A549 (cell line): ENCODE results near the gene LRRC41. TPM values are rescaled to one million over a fixed set of nuclear protein-coding genes. Genes with fewer than 3 reads are reported as not detected.
A peak's percentile ranks its signal among the peaks of the same experiment; 100 is the strongest.

Experiments
- ATAC-seq, 2 experiments: fragments of 200-7000 bp in 1 of 2; fragments of >200 bp in 1 of 2; cut with Nextera tagmentation in 1 of 2; cut with Tn5 transposase in 1 of 2; 3 replicates each; pipeline versions ENCODE4 v1.8.0 to v1.9.1; 2018 to 2020; ENCODE audit warnings: mild to moderate bottlenecking in 1 of 2, moderate library complexity in 1 of 2
- CTCF ChIA-PET: fragments of 300-600 bp; sonication (Branson Sonifier 250); formaldehyde crosslinking; extraction: SDS; loops from one replicate; lab custom pipeline; 2021; ENCODE audit warnings: antibody characterized with exemption, inconsistent platforms; lab: Yijun Ruan, JAX
- POLR2A ChIA-PET: fragments of 350-600 bp; formaldehyde crosslinking; extraction: SDS; loops from one replicate; lab custom pipeline; 2021; ENCODE audit warnings: antibody characterized with exemption, inconsistent platforms; lab: Yijun Ruan, JAX
- DNase-seq, 2 experiments: peaks; one replicate each; pipeline versions ENCODE4 v3.0.0 to v3.0.0-alpha.2; 2011 to 2016; ENCODE audit warnings: low read depth in 1 of 2, low spot score in 1 of 2
- FAIRE-seq: peaks from 2 replicates; lab custom pipeline; 2011; peaks lifted over from hg19 to GRCh38; lab: Jason Lieb, UNC
- H3K27ac ChIP-seq, 2 experiments: fragments of >200 bp; sonication (Bioruptor Twin); formaldehyde crosslinking; 3 replicates each; pipeline ENCODE4 v1.5.1; 2016 to 2017
- H3K4me1 ChIP-seq: fragments of >200 bp; sonication (Bioruptor Twin); formaldehyde crosslinking; 3 replicates; pipeline ENCODE4 v1.6.1; 2016
- H3K4me2 ChIP-seq: fragments of >200 bp; sonication (Bioruptor Twin); formaldehyde crosslinking; 3 replicates; pipeline ENCODE4 v1.6.1; 2016
- H3K4me3 ChIP-seq: fragments of >200 bp; sonication (Bioruptor Twin); formaldehyde crosslinking; 3 replicates; pipeline ENCODE4 v1.5.1; 2016
- H3K9me3 ChIP-seq: fragments of >200 bp; sonication (Bioruptor Twin); formaldehyde crosslinking; 3 replicates; pipeline ENCODE4 v1.6.1; 2016
- CHD2 ChIP-seq: fragments of 150-350 bp; IDR thresholded peaks from 2 replicates; pipeline ENCODE4 v1.6.1; 2014; ENCODE audit warnings: low read length; ENCODE audit not compliant: partially characterized antibody
- EHF ChIP-seq: fragments of 250-450 bp; sonication (Bioruptor Pico); IDR thresholded peaks from 2 replicates; pipeline ENCODE4 v1.5.0; 2020; ENCODE audit warnings: mild to moderate bottlenecking
- FOXS1 ChIP-seq: fragments of 250-450 bp; sonication (Bioruptor Pico); IDR thresholded peaks from 2 replicates; pipeline ENCODE4 v1.5.0; 2020; ENCODE audit warnings: mild to moderate bottlenecking, moderate library complexity
- GATA3 ChIP-seq: IDR thresholded peaks from 2 replicates; pipeline ENCODE4 v1.6.1; 2012; ENCODE audit warnings: borderline replicate concordance
- HDAC2 ChIP-seq: fragments of 200-600 bp; sonication (generic); IDR thresholded peaks from 2 replicates; pipeline ENCODE4 v1.6.1; 2016
- HES2 ChIP-seq: fragments of >200 bp; sonication (Bioruptor Twin); formaldehyde crosslinking; IDR thresholded peaks from 2 replicates; pipeline ENCODE4 v1.6.1; 2016
- HMGXB4 ChIP-seq: fragments of 250-450 bp; sonication (Bioruptor Pico); IDR thresholded peaks from 2 replicates; pipeline ENCODE4 v1.5.0; 2021; ENCODE audit warnings: mild to moderate bottlenecking, moderate library complexity, borderline replicate concordance
- HOXA7 ChIP-seq: fragments of 250-450 bp; sonication (Bioruptor Pico); IDR thresholded peaks from 2 replicates; pipeline ENCODE4 v1.5.0; 2020; ENCODE audit warnings: mild to moderate bottlenecking, moderate library complexity
- JUN ChIP-seq, 2 experiments: fragments of >200 bp; sonication (Bioruptor Twin); formaldehyde crosslinking; IDR thresholded peaks; 2 replicates in 1 of 2; 3 replicates in 1 of 2; pipeline ENCODE4 v1.6.1; 2016 to 2017
- JUNB ChIP-seq: fragments of >200 bp; sonication (Bioruptor Twin); formaldehyde crosslinking; IDR thresholded peaks from 2 replicates; pipeline ENCODE4 v1.6.1; 2016
- MAX ChIP-seq: IDR thresholded peaks from 2 replicates; pipeline ENCODE4 v1.6.1; 2012
- NFE2L2 ChIP-seq: fragments of 150-350 bp; conservative IDR thresholded peaks from 2 replicates; pipeline ENCODE4 v1.6.1; 2014; ENCODE audit warnings: low read length
- NR3C1 ChIP-seq: fragments of >200 bp; sonication (Bioruptor Twin); formaldehyde crosslinking; IDR thresholded peaks from 3 replicates; pipeline ENCODE4 v1.6.1; 2017
- PHF8 ChIP-seq: fragments of 200-600 bp; sonication (generic); IDR thresholded peaks from 2 replicates; pipeline ENCODE4 v1.6.1; 2016; ENCODE audit warnings: low read depth, mild to moderate bottlenecking, antibody characterized with exemption, moderate library complexity, borderline replicate concordance
- POLR2A ChIP-seq: IDR thresholded peaks from 2 replicates; pipeline ENCODE4 v1.6.1; 2012; ENCODE audit warnings: mild to moderate bottlenecking, low read length
- RAD21 ChIP-seq, 2 experiments: fragments of >200 bp in 1 of 2; sonication (Bioruptor Twin) in 1 of 2; formaldehyde crosslinking in 1 of 2; IDR thresholded peaks in 1 of 2; conservative IDR thresholded peaks in 1 of 2; 2 replicates in 1 of 2; 3 replicates in 1 of 2; pipeline ENCODE4 v1.6.1; 2012 to 2018; ENCODE audit warnings: inconsistent platforms in 1 of 2
- RCOR1 ChIP-seq: fragments of 150-350 bp; IDR thresholded peaks from 2 replicates; pipeline ENCODE4 v1.6.1; 2014; ENCODE audit warnings: antibody characterized with exemption, low read length, low read depth
- RFX5 ChIP-seq: fragments of 450-650 bp; IDR thresholded peaks from 2 replicates; pipeline ENCODE4 v1.7.1; 2014; ENCODE audit warnings: antibody characterized with exemption, mild to moderate bottlenecking, moderate library complexity
- USF2 ChIP-seq: fragments of 450-650 bp; IDR thresholded peaks from 2 replicates; pipeline ENCODE4 v1.6.1; 2014; ENCODE audit warnings: antibody characterized with exemption
- ZFP36 ChIP-seq: fragments of 450-650 bp; IDR thresholded peaks from 2 replicates; pipeline ENCODE4 v1.6.1; 2014; ENCODE audit warnings: borderline replicate concordance; ENCODE audit not compliant: partially characterized antibody
- ZSCAN20 ChIP-seq: fragments of 250-450 bp; sonication (Bioruptor Pico); IDR thresholded peaks from 2 replicates; pipeline ENCODE4 v1.8.0; 2022; ENCODE audit warnings: mild to moderate bottlenecking, moderate library complexity
- WGBS: methylation state at CpG from one replicate; pipeline ENCODE4 v1.1.6; 2017; ENCODE audit errors: missing lambda C conversion rate; 5-methylcytosine and 5-hydroxymethylcytosine counted together
- polyA plus RNA-seq, 4 experiments: library from polyadenylated mRNA; depleted of rRNA in 3 of 4; stranded (reverse); fragments of >200 nt; fragmentation: RNase III in 1 of 4; extraction: RNeasy Plus Mini Kit Qiagen cat#74134 plus additional on column Dnase treatment in 1 of 4; gene quantifications; 2 replicates in 3 of 4; 3 replicates in 1 of 4; pipeline ENCODE4 v1.2.3, GENCODE V29; 2011 to 2017
- TF ChIP-seq, protein P1 (sequence below): fragments of 200-600 bp; sonication (generic); IDR thresholded peaks from 2 replicates; pipeline ENCODE4 v1.6.1; 2016; ENCODE audit warnings: antibody characterized with exemption, mild to moderate bottlenecking, moderate library complexity

The LRRC41 gene
- polyA plus RNA-seq, 2 of the 4 experiments (the other 2 are of a cell fraction), result 28.6 to 33.4 TPM

DNA sequence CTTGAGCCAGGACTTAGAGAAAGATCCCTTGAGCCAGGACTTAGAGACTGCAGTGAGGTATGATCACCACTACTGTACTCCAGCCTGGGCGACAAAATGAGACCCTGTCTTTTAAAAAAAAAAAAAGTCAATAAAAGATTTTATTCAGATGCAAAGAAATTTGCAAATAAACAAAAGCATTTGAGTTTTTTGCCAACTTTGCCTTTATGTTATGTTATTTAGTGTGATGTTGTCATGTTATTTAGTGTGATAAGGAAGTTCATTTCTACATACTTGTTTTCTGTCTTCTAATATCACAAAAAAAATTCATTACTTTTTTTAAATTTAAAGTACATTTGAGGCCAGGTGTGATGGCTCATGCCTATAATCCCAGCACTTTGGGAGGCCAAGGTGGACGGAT is 46.9 kb downstream of the LRRC41 start:
- ATAC-seq, result no peak
- CTCF ChIA-PET, result no interaction called here
- Histone ChIP-seq H3K4me2 (no peak overlapping the region), H3K9me3 (no peaks in the 10 kb centered on the region), H3K4me1 (no peaks in the 10 kb centered on the region), H3K27ac (no peak overlapping the region), H3K4me3 (no peak overlapping the region)
- WGBS, result 98% methylated on average over 2 of the region's 2 CpGs
- TF ChIP-seq ZSCAN20 (CRISPR knock-in tag) (no peak), NR3C1 (no peak), RFX5 (no peak)
- DNase-seq, result no peak
- POLR2A ChIA-PET, result no interaction called here
- FAIRE-seq, result no peak

DNA sequence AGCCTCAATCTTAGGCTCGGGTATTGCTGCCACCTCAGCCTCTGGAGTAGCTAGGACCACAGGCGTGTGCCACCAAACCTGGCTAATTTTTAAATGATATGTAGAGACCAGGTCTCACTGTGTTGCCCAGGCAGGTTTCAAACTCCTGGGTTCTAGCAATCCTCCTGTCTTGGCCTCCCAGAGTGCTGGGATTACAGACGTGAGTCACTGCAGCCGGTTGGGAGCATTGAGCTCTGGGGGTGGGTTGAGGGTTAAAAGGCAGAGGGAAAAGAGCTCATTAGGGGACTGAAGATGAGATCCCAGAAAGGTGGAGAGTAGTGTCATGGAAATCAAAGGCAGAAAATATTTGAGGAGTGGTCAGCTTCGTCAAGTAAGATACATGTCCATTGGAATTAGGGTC is 48.7 kb downstream of the LRRC41 start:
- TF ChIP-seq HMGXB4 (CRISPR knock-in tag), result no peak
- TF ChIP-seq ZFP36, result no peak
- TF ChIP-seq RAD21 (conservative IDR thresholded peaks at IDR 0.05 in 1 of 2, IDR thresholded peaks at IDR 0.05 in 1 of 2), result no peak
- TF ChIP-seq PHF8, result no peak
- no peak for TF ChIP-seq JUNB
- no peak for TF ChIP-seq NFE2L2
- TF ChIP-seq HOXA7 (CRISPR knock-in tag), result no peak
- TF ChIP-seq EHF, result no peak
- no peak for TF ChIP-seq ZSCAN20 (CRISPR knock-in tag)
- TF ChIP-seq USF2, result no peak
- no peak for TF ChIP-seq CHD2
- TF ChIP-seq, protein P1, sequence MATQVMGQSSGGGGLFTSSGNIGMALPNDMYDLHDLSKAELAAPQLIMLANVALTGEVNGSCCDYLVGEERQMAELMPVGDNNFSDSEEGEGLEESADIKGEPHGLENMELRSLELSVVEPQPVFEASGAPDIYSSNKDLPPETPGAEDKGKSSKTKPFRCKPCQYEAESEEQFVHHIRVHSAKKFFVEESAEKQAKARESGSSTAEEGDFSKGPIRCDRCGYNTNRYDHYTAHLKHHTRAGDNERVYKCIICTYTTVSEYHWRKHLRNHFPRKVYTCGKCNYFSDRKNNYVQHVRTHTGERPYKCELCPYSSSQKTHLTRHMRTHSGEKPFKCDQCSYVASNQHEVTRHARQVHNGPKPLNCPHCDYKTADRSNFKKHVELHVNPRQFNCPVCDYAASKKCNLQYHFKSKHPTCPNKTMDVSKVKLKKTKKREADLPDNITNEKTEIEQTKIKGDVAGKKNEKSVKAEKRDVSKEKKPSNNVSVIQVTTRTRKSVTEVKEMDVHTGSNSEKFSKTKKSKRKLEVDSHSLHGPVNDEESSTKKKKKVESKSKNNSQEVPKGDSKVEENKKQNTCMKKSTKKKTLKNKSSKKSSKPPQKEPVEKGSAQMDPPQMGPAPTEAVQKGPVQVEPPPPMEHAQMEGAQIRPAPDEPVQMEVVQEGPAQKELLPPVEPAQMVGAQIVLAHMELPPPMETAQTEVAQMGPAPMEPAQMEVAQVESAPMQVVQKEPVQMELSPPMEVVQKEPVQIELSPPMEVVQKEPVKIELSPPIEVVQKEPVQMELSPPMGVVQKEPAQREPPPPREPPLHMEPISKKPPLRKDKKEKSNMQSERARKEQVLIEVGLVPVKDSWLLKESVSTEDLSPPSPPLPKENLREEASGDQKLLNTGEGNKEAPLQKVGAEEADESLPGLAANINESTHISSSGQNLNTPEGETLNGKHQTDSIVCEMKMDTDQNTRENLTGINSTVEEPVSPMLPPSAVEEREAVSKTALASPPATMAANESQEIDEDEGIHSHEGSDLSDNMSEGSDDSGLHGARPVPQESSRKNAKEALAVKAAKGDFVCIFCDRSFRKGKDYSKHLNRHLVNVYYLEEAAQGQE, result no peak
- no peak for DNase-seq
- POLR2A ChIA-PET, result no interaction called here

DNA sequence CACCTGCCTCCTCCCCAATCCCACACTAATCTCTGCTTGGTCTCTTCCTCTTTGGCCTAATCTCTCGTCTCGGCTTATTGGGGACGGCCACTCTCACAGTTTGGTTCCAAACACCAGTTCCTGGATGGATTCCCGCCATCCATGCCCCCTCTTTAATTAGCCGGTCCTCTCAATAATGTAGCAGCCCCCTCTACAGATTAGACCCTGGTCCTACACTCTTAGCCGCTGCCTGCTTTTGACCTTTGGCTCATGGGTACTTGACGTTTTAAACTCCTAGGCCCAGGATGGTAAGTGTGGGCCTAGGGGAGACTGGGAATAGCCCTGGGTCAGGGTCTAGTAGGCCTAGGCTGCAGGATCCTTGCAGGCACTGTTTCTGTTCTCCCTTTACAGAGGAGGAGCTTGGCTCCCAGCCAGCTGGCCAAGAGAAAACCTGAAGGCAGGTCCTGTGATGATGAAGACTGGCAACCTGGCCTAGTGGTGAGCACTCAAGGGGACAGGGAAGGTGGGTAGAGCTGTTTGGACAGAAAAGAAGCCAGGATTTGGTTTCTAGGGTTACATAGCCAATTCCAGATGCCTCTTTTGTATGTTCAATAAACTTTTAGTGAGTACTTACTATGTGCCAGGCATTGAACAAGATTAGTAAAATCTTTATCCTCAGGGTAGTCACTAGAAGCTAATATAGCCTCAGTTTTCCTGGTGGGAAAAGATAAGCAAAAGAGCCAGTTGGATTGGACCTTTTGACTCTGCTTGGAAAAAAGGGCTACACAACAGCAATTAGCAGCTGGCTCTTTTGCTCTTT is 55.1 kb downstream of the LRRC41 start:
- Histone ChIP-seq H3K27ac (peak overlapping the region; percentile 73 to 91), H3K9me3 (no peaks in the 10 kb centered on the region), H3K4me2 (peak overlapping the region; percentile 96), H3K4me1 (peaks cover 12% of the 10 kb centered on the region), H3K4me3 (peak overlapping the region; percentile 80)
- CTCF ChIA-PET, result no interaction called here
- DNase-seq (peak; percentile 30 to 37), ATAC-seq (peak in 1 of 2 experiments; percentile 14; a peak in 3 of 6 replicates), FAIRE-seq (no peak)
- 1% methylated on average over 7 of the region's 7 CpGs for WGBS
- POLR2A ChIA-PET, result no interaction called here
- no peak for TF ChIP-seq USF2
- no peak for TF ChIP-seq ZSCAN20 (CRISPR knock-in tag)
- TF ChIP-seq JUNB, result no peak
- no peak for TF ChIP-seq HDAC2
- no peak for TF ChIP-seq JUN (IDR thresholded peaks at IDR 0.05)
- no peak for TF ChIP-seq HES2
- TF ChIP-seq MAX, result no peak
- TF ChIP-seq FOXS1 (CRISPR knock-in tag), result no peak
- TF ChIP-seq GATA3, result no peak
- TF ChIP-seq RCOR1, result no peak
- TF ChIP-seq CHD2, result no peak
- TF ChIP-seq POLR2A, result no peak
- TF ChIP-seq ZFP36, result no peak

More for the DNA sequence above, 48.7 kb downstream of the LRRC41 start:
- H3K4me3 ChIP-seq, result no peak overlapping the region
- ATAC-seq (no peak), FAIRE-seq (no peak)
- H3K9me3 ChIP-seq, result no peaks in the 10 kb centered on the region
- WGBS, result 95% methylated on average over 5 of the region's 5 CpGs
- H3K4me1 ChIP-seq, result no peaks in the 10 kb centered on the region
- CTCF ChIA-PET, result interaction anchor here (1.1 kb wide), 1 partner anchor 21 kb away, joined by 3 read pairs; no protein-coding TSS in a partner anchor
- H3K4me2 ChIP-seq, result no peak overlapping the region
- no peak overlapping the region for H3K27ac ChIP-seq
